IMR-90 (cell line): ENCODE results near the gene SIRPB1. TPM values are rescaled to one million over a fixed set of nuclear protein-coding genes. Genes with fewer than 3 reads are reported as not detected.

ENCODE experiments used
- ATAC-seq: fragments of 200-7000 bp; cut with Tn5 transposase; 2 replicates; pipeline ENCODE4 v1.9.1; 2020; ENCODE audit warnings: low read depth, mild to moderate bottlenecking, moderate library complexity
- BruUV-seq: library from RNA; stranded (reverse); fragments of 400-500 nt; replicated peaks from 2 replicates; lab custom pipeline; 2021; lab: Mats Ljungman, UMichigan
- CTCF ChIA-PET: fragments of 300-600 bp; formaldehyde crosslinking; extraction: SDS; loops from one replicate; lab custom pipeline; 2021; ENCODE audit warnings: antibody characterized with exemption; lab: Yijun Ruan, JAX
- POLR2A ChIA-PET: fragments of 300-600 bp; sonication (Branson Sonifier 250); formaldehyde crosslinking; loops from one replicate; lab custom pipeline; 2022; ENCODE audit warnings: antibody characterized with exemption; ENCODE audit not compliant: unreplicated experiment; lab: Charles Lee
- DNase-seq: peaks from one replicate; pipeline ENCODE4 v3.0.0; 2013
- H2AFZ ChIP-seq: replicated peaks from 2 replicates; pipeline ENCODE3; 2013; ENCODE audit warnings: low read length, mild to moderate bottlenecking; ENCODE audit not compliant: poor library complexity
- H2AK5ac ChIP-seq: 2 replicates; pipeline ENCODE4 v1.6.1; 2013; ENCODE audit warnings: low read depth, low read length, inconsistent platforms
- H2AK9ac ChIP-seq: replicated peaks from 2 replicates; pipeline ENCODE3; 2013; ENCODE audit warnings: mild to moderate bottlenecking, low read depth, low read length, moderate library complexity; ENCODE audit not compliant: poor library complexity
- H2BK120ac ChIP-seq: 2 replicates; pipeline ENCODE4 v1.6.1; 2013; ENCODE audit warnings: low read depth, low read length, inconsistent platforms
- H2BK15ac ChIP-seq: 3 replicates; pipeline ENCODE4 v1.6.1; 2013; ENCODE audit warnings: low read depth, low read length, inconsistent platforms
- H2BK20ac ChIP-seq: 2 replicates; pipeline ENCODE4 v1.6.1; 2013; ENCODE audit warnings: low read depth, mild to moderate bottlenecking, inconsistent platforms, low read length, moderate library complexity
- H2BK5ac ChIP-seq: 2 replicates; pipeline ENCODE4 v1.6.1; 2013; ENCODE audit warnings: mild to moderate bottlenecking, low read depth, low read length, inconsistent platforms; ENCODE audit not compliant: poor library complexity, severe bottlenecking
- H3K14ac ChIP-seq: replicated peaks from 2 replicates; pipeline ENCODE4 v1.6.1; 2013; ENCODE audit warnings: low read depth, low read length, inconsistent platforms
- H3K18ac ChIP-seq: 2 replicates; pipeline ENCODE4 v1.6.1; 2013; ENCODE audit warnings: low read depth, low read length, control low read depth
- H3K23ac ChIP-seq: 2 replicates; pipeline ENCODE4 v1.6.1; 2013; ENCODE audit warnings: low read depth, low read length, inconsistent platforms
- H3K27ac ChIP-seq: 2 replicates; pipeline ENCODE4 v1.5.1; 2013; ENCODE audit warnings: mild to moderate bottlenecking, control low read depth, low read length; ENCODE audit not compliant: insufficient read depth
- H3K27me3 ChIP-seq: 2 replicates; pipeline ENCODE4 v1.6.1; 2013; ENCODE audit warnings: low read length; ENCODE audit not compliant: control insufficient read depth, insufficient read depth
- H3K36me3 ChIP-seq: 2 replicates; pipeline ENCODE4 v1.6.1; 2013; ENCODE audit warnings: low read length, mixed read lengths; ENCODE audit not compliant: control insufficient read depth, insufficient read depth
- H3K4ac ChIP-seq: 2 replicates; pipeline ENCODE4 v1.6.1; 2013; ENCODE audit warnings: low read depth, low read length, inconsistent platforms
- H3K4me1 ChIP-seq: 2 replicates; pipeline ENCODE4 v1.6.1; 2013; ENCODE audit warnings: low read length, mixed read lengths; ENCODE audit not compliant: control insufficient read depth, insufficient read depth
- H3K4me2 ChIP-seq: 2 replicates; pipeline ENCODE4 v1.6.1; 2013; ENCODE audit warnings: low read depth, mild to moderate bottlenecking, control low read depth, low read length, moderate library complexity
- H3K4me3 ChIP-seq: 2 replicates; pipeline ENCODE4 v1.5.1; 2013; ENCODE audit warnings: low read depth, mild to moderate bottlenecking, control low read depth, low read length, moderate library complexity; ENCODE audit not compliant: insufficient read depth
- H3K56ac ChIP-seq: 2 replicates; pipeline ENCODE4 v1.6.1; 2013; ENCODE audit warnings: low read length, inconsistent platforms; ENCODE audit not compliant: insufficient read depth; ENCODE audit errors: extremely low read depth
- H3K79me1 ChIP-seq, 2 experiments: 2 replicates each; pipeline ENCODE4 v1.6.1; 2013; ENCODE audit warnings: low read length in 2 of 2, inconsistent platforms in 1 of 2, low read depth in 1 of 2
- H3K9ac ChIP-seq: 2 replicates; pipeline ENCODE4 v1.6.1; 2013; ENCODE audit warnings: low read depth, low read length, control low read depth
- H3K9me1 ChIP-seq: 2 replicates; pipeline ENCODE4 v1.6.1; 2013; ENCODE audit warnings: low read length, inconsistent platforms; ENCODE audit not compliant: insufficient read depth
- H3K9me3 ChIP-seq: 2 replicates; pipeline ENCODE4 v1.6.1; 2013; ENCODE audit warnings: low read length; ENCODE audit not compliant: control insufficient read depth, insufficient read depth
- H4K20me1 ChIP-seq: 2 replicates; pipeline ENCODE4 v1.6.1; 2013; ENCODE audit warnings: low read length, inconsistent platforms; ENCODE audit not compliant: insufficient read depth
- H4K5ac ChIP-seq: 2 replicates; pipeline ENCODE4 v1.6.1; 2013; ENCODE audit warnings: mild to moderate bottlenecking, low read depth, low read length, control low read depth
- H4K8ac ChIP-seq, 2 experiments: 2 replicates each; pipeline ENCODE4 v1.6.1; 2013; ENCODE audit warnings: low read depth in 2 of 2, low read length in 2 of 2, control low read depth in 1 of 2, inconsistent platforms in 1 of 2
- H4K91ac ChIP-seq: 2 replicates; pipeline ENCODE4 v1.6.1; 2013; ENCODE audit warnings: low read depth, low read length, inconsistent platforms; ENCODE audit not compliant: insufficient read depth
- BHLHE40 ChIP-seq: fragments of 150-350 bp; IDR thresholded peaks from 2 replicates; pipeline ENCODE4 v1.6.1; 2016; ENCODE audit warnings: mild to moderate bottlenecking, low read depth, low read length
- CEBPB ChIP-seq: IDR thresholded peaks from 2 replicates; pipeline ENCODE4 v1.6.1; 2012; ENCODE audit warnings: low read depth, low read length, improper control_type of control experiment
- CHD1 ChIP-seq: IDR thresholded peaks from 2 replicates; pipeline ENCODE4 v1.6.1; 2012; ENCODE audit warnings: low read depth, low read length, improper control_type of control experiment
- ELK1 ChIP-seq: fragments of 150-350 bp; IDR thresholded peaks from 2 replicates; pipeline ENCODE4 v1.6.1; 2016; ENCODE audit warnings: low read depth, mild to moderate bottlenecking, low read length, moderate library complexity, borderline replicate concordance
- FOS ChIP-seq: fragments of 150-350 bp; IDR thresholded peaks from 2 replicates; pipeline ENCODE4 v1.6.1; 2016; ENCODE audit warnings: low read depth, low read length
- MAFK ChIP-seq: IDR thresholded peaks from 2 replicates; pipeline ENCODE4 v1.6.1; 2012; ENCODE audit warnings: low read depth, low read length, improper control_type of control experiment
- MAZ ChIP-seq: IDR thresholded peaks from 2 replicates; pipeline ENCODE4 v1.6.1; 2012; ENCODE audit warnings: low read depth, mild to moderate bottlenecking, low read length, improper control_type of control experiment, moderate library complexity, borderline replicate concordance
- MXI1 ChIP-seq: IDR thresholded peaks from 2 replicates; pipeline ENCODE4 v1.6.1; 2012; ENCODE audit warnings: low read depth, mild to moderate bottlenecking, low read length, moderate library complexity, borderline replicate concordance
- NFE2L2 ChIP-seq: fragments of 150-350 bp; IDR thresholded peaks from 2 replicates; pipeline ENCODE4 v1.6.1; 2016; ENCODE audit warnings: low read depth, mild to moderate bottlenecking, low read length
- RAD21 ChIP-seq: IDR thresholded peaks from 2 replicates; pipeline ENCODE4 v1.6.1; 2012; ENCODE audit warnings: low read length, improper control_type of control experiment
- RCOR1 ChIP-seq: IDR thresholded peaks from 2 replicates; pipeline ENCODE4 v1.6.1; 2012; ENCODE audit warnings: mild to moderate bottlenecking, low read length, improper control_type of control experiment; ENCODE audit not compliant: insufficient replicate concordance
- RFX5 ChIP-seq: IDR thresholded peaks from 2 replicates; pipeline ENCODE4 v1.8.0; 2012; ENCODE audit warnings: low read depth, mild to moderate bottlenecking, low read length, moderate library complexity
- SMC3 ChIP-seq: fragments of 150-350 bp; IDR thresholded peaks from 2 replicates; pipeline ENCODE4 v1.6.1; 2016; ENCODE audit warnings: low read depth, mild to moderate bottlenecking, antibody characterized with exemption, low read length, moderate library complexity
- USF2 ChIP-seq: fragments of 150-350 bp; IDR thresholded peaks from 2 replicates; pipeline ENCODE4 v1.6.1; 2017; ENCODE audit warnings: mild to moderate bottlenecking, antibody characterized with exemption, low read length, low read depth
- whole genome bisulfite sequencing, 2 experiments: methylation state at CpG; one replicate each; pipeline versions ENCODE4 v1.1.5 to v1.1.7; 2013; ENCODE audit warnings: missing lambda C conversion rate in 2 of 2; ENCODE audit not compliant: insufficient read length in 1 of 2; ENCODE audit errors: extremely low coverage in 2 of 2; 5-methylcytosine and 5-hydroxymethylcytosine counted together
- dilution Hi-C: fragments of 300-500 bp; cut with HindIII; formaldehyde crosslinking; loops from one replicate; pipeline ENCODE4 v1.14.3; 2018; ENCODE audit warnings: low sequenced_read_pairs; ENCODE audit not compliant: unreplicated experiment
- in situ Hi-C: fragments of 300-500 bp; cut with MboI; formaldehyde crosslinking; loops from 3 replicates; pipeline ENCODE4 v1.14.3; 2019; ENCODE audit warnings: low sequenced_read_pairs, inconsistent platforms, mixed read lengths
- intact Hi-C: fragments of 100-400 bp; cut with micrococcal nuclease; formaldehyde crosslinking; loops from 2 replicates; pipeline ENCODE4 v1.10.0; 2022
- polyA plus RNA-seq, 3 experiments: library from polyadenylated mRNA; depleted of rRNA; stranded (reverse); fragments of >200 nt; gene quantifications; 2 replicates each; pipeline ENCODE4 v1.2.3, GENCODE V29; 2012; ENCODE audit warnings: low replicate concordance in 1 of 3
- total RNA-seq: library from RNA; depleted of rRNA; stranded (reverse); fragments of >200 nt; gene quantifications from 2 replicates; pipeline ENCODE4 v1.2.3, GENCODE V29; 2012

Gene SIRPB1
- total and polyA plus RNA-seq, 2 of the 4 experiments (the other 2 are of a cell fraction): 0.90 to 1.6 TPM

DNA sequence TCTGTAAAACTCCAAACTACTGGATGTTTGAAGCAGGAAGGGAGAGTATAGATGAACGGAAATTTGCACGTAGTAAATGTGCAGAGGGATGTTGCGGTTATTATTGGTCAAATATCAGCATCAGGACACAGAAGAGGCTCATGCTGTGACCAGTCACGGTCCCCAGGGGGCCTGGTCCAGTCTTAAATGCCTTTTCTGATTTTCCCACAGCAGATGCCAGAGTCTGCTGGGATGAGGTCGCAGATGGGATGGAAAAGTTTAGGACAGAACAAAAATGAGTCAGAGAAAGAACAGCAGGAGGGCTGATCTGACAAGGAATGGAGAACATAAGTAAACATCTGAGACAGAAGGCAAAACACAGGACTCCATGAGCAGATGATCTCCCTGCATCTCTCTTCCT, 49.5 kb upstream of the SIRPB1 start (continued):
- TF ChIP-seq FOS: no peak

DNA sequence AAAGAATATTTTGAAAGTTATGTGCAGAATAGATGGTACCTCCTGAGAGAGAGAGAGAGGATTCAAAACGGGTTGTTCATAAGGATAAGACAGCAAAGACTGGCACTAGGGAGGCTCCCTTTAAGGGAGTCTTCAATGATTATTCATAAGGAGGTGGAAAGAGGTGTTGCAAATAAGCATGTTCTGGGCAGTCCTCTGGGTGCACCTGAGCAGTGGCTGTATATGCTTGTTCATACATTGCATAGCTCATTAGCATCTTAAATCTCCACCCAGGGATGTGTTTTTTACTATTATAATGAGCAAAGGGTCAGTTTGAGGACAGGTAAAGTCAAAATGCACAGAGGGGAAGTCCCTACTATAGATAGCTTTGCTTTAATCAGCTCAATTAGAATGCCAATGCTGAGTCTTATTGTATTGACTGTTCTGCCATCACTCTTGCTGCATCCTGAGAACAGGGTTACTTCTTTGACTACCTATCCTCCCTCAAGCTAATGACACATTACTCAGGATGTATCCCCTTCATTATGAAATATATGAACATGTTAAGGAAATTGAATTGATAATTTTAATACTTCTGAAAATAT, 47.8 kb upstream of the SIRPB1 start:
- H3K4me1 ChIP-seq: no peaks in the 10 kb centered on the region
- no peaks in the 10 kb centered on the region for H4K20me1 ChIP-seq
- H3K23ac ChIP-seq: no peak overlapping the region
- no peaks in the 10 kb centered on the region for H3K79me1 ChIP-seq
- no peak overlapping the region for H3K56ac ChIP-seq
- H3K18ac ChIP-seq: no peak overlapping the region
- H3K4me2 ChIP-seq: no peak overlapping the region
- 17% methylated on average over 1 of the region's 1 CpG; no CpG with 5 or more reads in 1 of the 2 experiments for WGBS, 2 experiments
- H4K5ac ChIP-seq: no peak overlapping the region
- no peak overlapping the region for H3K4me3 ChIP-seq
- no peak for DNase-seq
- no peak overlapping the region for H2BK15ac ChIP-seq
- H3K27me3 ChIP-seq: peaks cover 4% of the 10 kb centered on the region; the same call in 1 of the 2 replicates
- no peak overlapping the region for H3K14ac ChIP-seq
- no peak overlapping the region for H3K27ac ChIP-seq
- H2AK5ac ChIP-seq: no peak overlapping the region
- H3K36me3 ChIP-seq: no peaks in the 10 kb centered on the region
- ChIA-PET POLR2A (no interaction called here), CTCF (no interaction called here)
- H3K9me1 ChIP-seq: no peaks in the 10 kb centered on the region
- intact Hi-C loops: no loop called here
- H2BK20ac ChIP-seq: no peak overlapping the region
- no peaks in the 10 kb centered on the region for H3K9me3 ChIP-seq
- no peak overlapping the region for H4K91ac ChIP-seq
- no peak overlapping the region for H3K9ac ChIP-seq
- H2BK120ac ChIP-seq: no peak overlapping the region
- no peak overlapping the region for H3K4ac ChIP-seq
- H2BK5ac ChIP-seq: no peak overlapping the region
- no peak overlapping the region for H4K8ac ChIP-seq
- no TSS peak for BruUV-seq
- no peak overlapping the region for H2AFZ ChIP-seq
- dilution Hi-C loops: no loop called here
- in situ Hi-C loops: no loop called here
- H2AK9ac ChIP-seq: no peak overlapping the region
- ATAC-seq: no peak
- TF ChIP-seq NFE2L2 (no peak), MAZ (no peak), BHLHE40 (no peak), CEBPB (no peak), FOS (no peak), MAFK (no peak), RAD21 (no peak), RFX5 (no peak), MXI1 (no peak), ELK1 (no peak), USF2 (no peak), CHD1 (no peak), RCOR1 (no peak), SMC3 (no peak)
